Activated T-cell treated with anti-CD3 and anti-CD28 coated beads for 24 hours (primary cell): ENCODE results near the gene TMTC2.

Experiments
- DNase-seq: peaks from one replicate; pipeline ENCODE4 v3.0.0-alpha.2; 2020; ENCODE audit warnings: low read depth

The TMTC2 gene

GRCh38 chr12:82848845-82849244 lies 162.1 kb downstream of the TMTC2 start:
- no peak for DNase-seq

- no peak for DNase-seq
Measured at GRCh38 chr12:82852529-82852928, 165.8 kb downstream of the TMTC2 start.

DNA sequence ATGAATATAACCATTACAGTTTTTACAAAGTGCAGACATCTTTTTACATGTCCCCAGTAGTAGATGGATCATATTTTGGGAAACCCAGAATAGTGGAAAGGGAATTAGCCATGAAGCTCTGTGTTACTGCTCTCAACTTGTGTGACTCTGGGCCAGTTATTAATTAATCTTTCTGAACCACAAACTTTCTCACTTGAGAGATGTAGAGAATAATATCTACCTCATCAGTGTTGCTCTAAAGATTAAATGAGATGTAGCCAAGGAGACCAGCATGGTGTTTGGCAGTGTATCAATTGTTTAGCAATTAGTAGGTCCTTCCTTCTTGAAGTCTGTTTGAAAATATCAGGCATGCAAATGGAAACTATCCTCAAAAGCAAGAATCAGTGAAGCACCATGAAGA lies 169.2 kb downstream of the TMTC2 start:
- DNase-seq = no peak

GRCh38 chr12:82857276-82857675 lies 170.6 kb downstream of the TMTC2 start:
- DNase-seq = no peak

- DNase-seq = no peak
Measured at GRCh38 chr12:82857911-82858533, 171.3 kb downstream of the TMTC2 start.

- DNase-seq = no peak
Measured at GRCh38 chr12:82858534-82858917, 171.8 kb downstream of the TMTC2 start.

DNA sequence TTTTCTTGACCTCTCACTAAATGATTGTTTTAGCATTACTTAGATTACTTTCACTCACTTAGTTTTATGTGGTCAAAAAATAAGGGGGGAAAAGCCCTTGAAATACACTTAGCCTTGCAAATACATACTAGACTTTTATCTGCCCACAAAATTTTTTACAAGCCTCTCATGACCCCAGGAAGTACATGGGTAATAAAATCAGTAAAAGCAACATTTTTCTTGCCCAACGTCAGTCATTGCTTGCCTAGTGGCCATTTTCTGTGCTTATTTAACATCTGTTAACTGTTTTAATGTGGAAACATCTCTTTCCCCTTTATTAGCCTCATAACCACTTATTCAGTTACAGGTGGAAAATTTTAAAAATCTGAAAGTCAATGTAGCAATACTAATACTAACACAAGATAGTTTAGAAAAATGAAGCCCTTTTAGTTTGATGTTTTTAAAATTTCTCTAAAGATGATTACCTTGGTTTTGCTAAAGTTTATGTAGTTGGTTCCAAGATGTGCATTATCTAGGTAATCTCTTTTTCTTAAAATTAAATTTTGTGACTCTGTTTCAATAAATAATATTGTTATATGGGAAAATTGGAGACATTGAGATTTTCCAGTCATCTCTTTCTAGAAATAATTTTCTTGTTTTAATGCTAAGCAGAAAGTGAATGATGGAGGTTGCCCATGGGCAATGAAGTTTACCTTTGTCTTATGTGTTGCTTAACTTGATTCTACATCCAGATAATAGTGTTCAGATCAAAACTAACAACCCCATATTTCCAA lies 175.5 kb downstream of the TMTC2 start:
- DNase-seq = no peak

GRCh38 chr12:82862876-82863649 lies 176.4 kb downstream of the TMTC2 start:
- DNase-seq = no peak

DNA sequence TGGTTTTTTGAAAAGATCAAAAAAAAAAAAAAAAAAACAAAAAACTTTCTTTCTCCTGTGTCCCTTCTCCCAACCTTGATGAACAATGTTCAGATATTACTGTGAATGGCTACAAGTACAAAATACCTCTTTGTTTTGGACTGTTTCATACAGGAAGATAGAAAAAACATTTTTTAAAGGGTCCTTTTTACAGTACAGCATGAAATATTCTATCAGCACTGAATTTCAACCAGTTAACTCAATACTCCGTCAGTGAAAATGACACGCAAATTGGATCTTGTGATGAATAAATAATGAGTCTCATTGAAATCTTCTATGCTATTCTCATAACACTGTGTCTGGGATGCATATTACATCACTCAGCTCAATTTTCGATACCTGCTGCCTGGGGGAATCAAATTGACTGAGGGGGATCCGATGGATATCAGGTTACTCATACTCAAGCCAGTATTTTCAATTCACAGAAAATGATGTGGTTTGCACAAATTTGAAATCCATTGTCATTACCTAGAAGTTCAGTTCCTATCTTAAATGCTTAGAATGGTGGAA lies 179.6 kb downstream of the TMTC2 start:
- DNase-seq = no peak

DNA sequence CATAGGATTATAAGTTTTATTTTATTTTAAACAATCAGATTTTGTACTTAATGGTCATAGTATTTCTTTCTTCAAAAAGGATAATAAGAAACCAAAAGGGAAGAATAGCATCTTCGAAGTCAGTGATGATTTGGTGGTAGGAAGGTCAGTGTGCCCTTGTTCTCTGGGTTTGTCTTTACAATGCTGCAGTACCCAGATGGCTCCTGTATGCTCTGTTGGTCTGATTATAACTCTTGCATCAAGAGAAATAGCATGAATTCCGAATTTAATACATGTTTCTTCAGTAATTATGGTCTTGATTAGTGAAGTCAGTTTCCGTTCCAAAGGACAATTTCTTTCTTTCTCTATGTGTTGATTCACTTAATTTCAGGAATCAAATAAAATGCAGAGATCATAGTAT lies 180.2 kb downstream of the TMTC2 start:
- DNase-seq = no peak

DNA sequence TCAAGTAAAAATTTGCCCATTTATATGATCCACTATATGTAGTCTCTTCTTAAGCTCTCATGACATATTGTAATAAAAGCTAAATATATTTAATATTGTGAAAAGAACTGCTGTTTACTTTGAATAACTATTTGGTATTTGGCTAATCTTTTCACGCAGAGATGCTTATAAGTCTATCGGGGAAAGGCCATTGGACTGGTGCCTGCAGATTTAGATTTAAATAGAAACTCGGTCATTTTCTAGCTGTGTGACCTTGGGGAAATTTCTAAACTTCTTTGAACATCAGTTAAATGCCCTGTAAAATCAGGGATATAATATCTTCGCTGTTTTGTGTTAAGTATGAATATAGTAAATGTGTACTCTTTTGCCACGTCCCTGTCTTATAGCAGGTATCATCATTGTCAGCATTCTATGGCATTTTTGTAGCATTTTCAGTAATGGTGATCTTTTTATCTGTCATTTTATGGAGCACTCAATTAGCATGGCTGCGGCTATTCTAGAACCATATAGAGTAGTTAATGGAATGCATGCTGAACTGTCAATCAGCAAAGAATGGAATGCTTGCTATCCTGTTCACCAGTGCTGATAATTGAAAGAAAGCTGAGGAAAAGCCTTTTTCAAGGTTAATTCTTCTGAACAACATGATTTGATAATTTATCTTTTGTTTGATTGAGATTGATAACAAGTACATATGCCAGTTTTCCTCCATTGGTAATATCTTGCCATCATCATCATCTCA lies 181.2 kb downstream of the TMTC2 start:
- DNase-seq = no peak

DNA sequence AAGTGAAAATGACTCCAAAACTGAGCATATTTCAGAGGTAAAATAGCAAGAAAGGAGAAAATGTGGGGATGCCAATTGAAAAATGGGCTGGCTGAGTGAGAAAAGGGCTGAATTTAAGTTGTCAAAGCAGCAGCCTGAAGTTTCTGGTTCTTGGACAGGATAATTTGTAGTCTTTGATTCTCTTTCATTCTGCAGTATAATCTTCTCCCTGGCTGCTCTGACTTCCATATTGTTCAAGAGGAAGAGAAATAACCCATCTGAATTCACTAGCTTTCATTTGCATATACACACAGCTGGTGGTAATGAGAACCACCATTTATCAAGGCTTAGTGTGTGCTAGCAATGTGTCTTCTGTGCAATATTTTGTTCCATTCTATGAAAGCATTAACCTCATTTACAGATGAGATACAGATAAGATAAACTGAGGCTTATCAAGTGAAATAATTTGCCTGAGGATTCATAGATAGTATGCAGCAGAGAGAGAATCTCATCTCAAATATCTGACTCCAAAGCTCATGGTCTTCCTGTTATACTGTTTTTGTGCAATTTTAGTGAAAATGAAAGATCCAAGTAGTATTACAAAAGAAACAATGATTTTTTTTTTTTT lies 184.2 kb downstream of the TMTC2 start:
- no peak for DNase-seq

DNA sequence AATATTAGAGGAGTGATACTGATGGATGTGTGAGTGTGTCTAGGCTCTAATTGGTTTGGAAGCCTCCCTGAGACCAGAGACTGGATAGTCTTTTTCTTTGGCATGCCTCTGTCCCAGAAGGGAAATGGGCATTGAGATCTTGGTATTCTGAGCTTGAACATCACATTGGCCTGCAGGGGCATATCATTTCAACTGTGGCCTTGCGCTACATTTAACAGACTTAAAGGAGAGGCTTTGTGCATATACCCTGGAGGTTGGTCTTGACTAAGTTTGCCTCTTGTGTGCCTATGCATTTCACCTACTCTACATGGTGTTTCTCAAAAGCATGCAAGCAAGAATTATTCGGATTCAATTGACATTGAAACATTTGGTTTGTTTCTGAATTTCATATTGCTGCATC lies 185.4 kb downstream of the TMTC2 start:
- no peak for DNase-seq

DNA sequence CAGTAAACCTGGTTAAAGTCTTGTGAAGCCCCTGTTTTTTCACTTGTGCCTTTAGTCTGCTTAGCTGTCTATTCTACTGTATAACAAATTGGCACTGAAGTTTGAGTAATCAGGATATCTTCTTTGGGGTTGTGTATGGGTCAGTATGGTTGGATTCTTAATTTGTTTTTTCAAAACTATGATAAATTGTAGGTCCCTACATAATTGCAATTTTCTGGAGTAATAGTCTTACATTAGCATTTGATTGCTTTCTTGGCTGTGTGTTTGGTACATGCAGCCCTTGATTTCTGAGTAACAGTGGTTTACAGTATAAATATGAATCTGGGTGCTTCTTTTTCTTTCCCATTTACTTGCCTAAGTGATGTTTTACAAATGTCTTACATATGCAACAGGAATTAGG lies 186.6 kb downstream of the TMTC2 start:
- DNase-seq = no peak

DNA sequence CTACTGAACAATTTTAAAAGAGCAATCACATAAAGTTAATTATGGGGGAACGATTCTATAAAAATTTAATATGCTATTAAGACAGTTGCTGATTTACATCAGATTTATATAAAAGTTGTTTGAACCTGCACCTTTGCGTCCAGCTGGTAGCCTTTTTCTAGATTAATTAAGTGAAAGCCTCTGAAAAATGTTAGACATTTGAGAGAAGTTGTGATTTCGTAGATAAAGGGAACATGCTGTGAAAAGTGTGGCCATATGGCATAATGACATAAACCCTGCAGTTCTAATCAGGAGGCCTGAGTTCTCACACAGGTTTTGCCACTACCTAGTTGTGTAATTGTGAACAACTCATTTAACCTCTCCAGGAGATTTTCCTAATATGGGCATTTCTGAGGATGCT lies 187.2 kb downstream of the TMTC2 start:
- no peak for DNase-seq

DNA sequence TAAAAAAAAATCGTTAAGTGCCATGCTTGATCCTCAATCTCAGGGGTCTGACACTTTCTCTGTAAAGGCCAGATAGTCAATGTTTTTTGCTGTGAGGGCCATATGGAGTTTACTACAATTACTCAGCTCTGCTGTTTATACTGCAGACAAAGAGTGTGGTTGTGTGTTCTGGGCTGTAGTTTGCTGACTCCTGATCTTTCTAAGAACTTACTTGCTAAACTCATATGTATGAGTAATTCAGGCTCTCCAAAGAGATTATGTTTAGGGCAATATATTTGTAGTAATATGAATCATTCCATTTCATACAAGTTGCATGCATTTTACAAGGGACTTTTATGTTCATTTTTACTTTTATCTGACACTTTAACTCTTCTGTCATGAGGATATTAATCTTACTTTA lies 188.2 kb downstream of the TMTC2 start:
- no peak for DNase-seq

- DNase-seq = no peak
Measured at GRCh38 chr12:82876075-82876474, 189.4 kb downstream of the TMTC2 start.

GRCh38 chr12:82877963-82878362 lies 191.3 kb downstream of the TMTC2 start:
- no peak for DNase-seq

GRCh38 chr12:82880442-82880901 lies 193.8 kb downstream of the TMTC2 start:
- no peak for DNase-seq

GRCh38 chr12:82883394-82884355 lies 197.0 kb downstream of the TMTC2 start:
- no peak for DNase-seq
